Measurements from ENCODE around the gene AGRN. TPM values are rescaled to one million over a fixed set of nuclear protein-coding genes. Genes with fewer than 3 reads are reported as not detected.
"Not testable (repeated sequence)": the region's sequence is repeated elsewhere in the genome, so short reads cannot be mapped to it uniquely, and the experiment has no call there.

The AGRN gene
- total RNA-seq, 1 donor from 2014 or later, result 35.8 TPM

DNA sequence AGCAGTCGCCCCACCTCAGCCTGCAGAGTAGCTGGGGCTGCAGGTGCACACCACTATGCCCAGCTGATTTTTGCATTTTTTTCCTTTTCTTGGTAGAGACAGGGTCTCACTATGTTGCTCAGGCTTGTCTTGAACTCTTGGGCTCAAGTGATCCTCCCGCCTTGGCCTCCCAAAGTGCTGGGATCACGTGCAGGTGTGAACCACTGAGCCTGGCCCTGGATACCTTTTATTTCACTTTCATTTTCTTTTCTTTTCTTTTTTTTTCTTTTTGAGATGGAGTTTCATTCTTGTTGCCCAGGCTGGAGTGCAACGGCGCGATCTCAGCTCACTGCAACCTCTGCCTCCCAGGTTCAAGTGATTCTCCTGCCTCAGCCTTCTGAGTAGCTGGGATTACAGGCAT, 28.6 kb upstream of the AGRN start:
- H3K9me3 Mint-ChIP-seq; H3K4me3 Mint-ChIP-seq; DNase-seq; H3K4me1 Mint-ChIP-seq; H3K36me3 Mint-ChIP-seq (ENCODE audit: low read depth); H3K27ac Mint-ChIP-seq; intact Hi-C loops (cut with micrococcal nuclease): not testable (repeated sequence)
- peaks cover 36% of the 10 kb centered on the region for H3K27me3 Mint-ChIP-seq

DNA sequence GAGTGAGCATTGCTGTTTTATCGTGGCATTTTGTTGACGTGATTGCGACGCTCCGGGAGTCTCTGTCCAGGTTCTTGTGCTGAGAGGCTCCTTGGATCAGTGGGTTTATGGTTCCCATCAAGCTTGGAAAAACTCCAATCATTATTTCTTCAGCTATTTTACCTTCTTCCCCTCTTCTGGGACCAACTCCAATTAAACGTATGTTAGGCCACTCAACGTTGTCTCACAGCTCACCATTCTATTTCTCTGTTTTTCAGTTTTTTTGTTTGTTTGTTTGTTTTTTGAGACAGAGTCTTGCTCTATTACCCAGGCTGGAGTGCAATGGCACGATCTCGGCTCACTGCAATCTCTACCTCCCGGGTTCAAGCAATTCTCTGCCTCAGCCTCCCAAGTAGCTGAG, 28.0 kb upstream of the AGRN start:
- DNase-seq, result no peak
- intact Hi-C loops (cut with micrococcal nuclease), result no loop called here
- Mint-ChIP-seq H3K4me1 (peaks cover 9% of the 10 kb centered on the region), H3K9me3 (peaks cover 6% of the 10 kb centered on the region), H3K36me3 (ENCODE audit: low read depth) (peaks cover 2% of the 10 kb centered on the region), H3K27me3 (peaks cover 33% of the 10 kb centered on the region), H3K27ac (no peak overlapping the region), H3K4me3 (no peak overlapping the region)

DNA sequence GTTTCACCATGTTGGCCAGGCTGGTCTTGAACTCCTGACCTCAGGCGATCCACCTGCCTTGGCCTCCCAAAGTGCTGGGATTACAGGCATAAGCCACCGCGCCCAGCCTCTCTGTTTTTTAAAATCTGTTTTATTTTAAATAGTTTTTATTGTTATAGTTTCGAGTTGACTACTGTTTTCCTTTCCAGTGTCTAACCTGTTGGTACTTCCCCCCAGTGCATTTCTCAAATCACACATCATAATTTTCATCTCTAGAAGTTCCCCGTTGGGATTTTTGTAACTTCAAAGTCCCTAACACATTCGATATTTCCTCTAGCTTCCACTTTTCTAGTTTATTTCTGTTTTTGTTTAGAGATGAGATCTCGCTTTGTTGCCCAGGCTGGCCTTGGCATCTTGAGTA, 27.6 kb upstream of the AGRN start:
- Mint-ChIP-seq H3K27me3 (peaks cover 37% of the 10 kb centered on the region), H3K4me1 (peaks cover 9% of the 10 kb centered on the region), H3K27ac (no peak overlapping the region), H3K36me3 (ENCODE audit: low read depth) (peaks cover 2% of the 10 kb centered on the region), H3K9me3 (peaks cover 6% of the 10 kb centered on the region), H3K4me3 (no peak overlapping the region)
- DNase-seq, result no peak
- intact Hi-C loops (cut with micrococcal nuclease), result no loop called here

DNA sequence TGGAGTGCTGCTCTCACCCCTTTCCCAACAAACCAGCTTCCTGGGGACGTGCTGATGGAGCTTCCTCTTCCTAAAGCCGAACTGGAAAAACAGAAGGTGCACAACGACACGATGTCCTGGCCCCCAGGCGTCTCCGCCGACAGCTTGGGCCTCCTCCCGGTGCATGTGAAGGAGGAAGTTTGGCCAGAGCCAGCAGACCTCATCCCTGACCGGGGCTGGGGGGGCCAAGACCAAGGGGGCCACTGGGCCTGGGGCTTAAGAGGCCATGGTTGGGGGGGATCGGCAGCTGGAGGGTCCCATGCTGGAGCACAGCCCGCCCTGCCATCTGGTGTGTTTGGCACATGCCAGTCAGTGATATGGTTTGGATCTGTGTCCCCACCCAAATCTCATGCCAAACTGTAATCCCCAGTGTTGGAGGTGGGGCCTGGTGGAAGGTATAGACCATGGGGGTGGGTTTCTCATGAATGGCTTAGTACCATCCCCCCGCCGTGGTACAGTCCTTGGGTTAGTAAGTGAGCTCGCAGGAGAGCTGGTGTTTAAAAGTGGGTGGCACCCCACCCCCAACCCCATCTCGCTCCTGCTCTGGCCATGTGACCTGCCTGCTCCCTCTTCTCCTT, 26.4 kb upstream of the AGRN start:
- peaks cover 9% of the 10 kb centered on the region for H3K4me1 Mint-ChIP-seq
- no peak overlapping the region for H3K27ac Mint-ChIP-seq
- intact Hi-C loops (cut with micrococcal nuclease), result no loop called here
- no peak for DNase-seq
- H3K36me3 Mint-ChIP-seq (ENCODE audit: low read depth), result peaks cover 2% of the 10 kb centered on the region
- H3K4me3 Mint-ChIP-seq, result no peak overlapping the region
- peaks cover 34% of the 10 kb centered on the region for H3K27me3 Mint-ChIP-seq
- peaks cover 5% of the 10 kb centered on the region for H3K9me3 Mint-ChIP-seq

DNA sequence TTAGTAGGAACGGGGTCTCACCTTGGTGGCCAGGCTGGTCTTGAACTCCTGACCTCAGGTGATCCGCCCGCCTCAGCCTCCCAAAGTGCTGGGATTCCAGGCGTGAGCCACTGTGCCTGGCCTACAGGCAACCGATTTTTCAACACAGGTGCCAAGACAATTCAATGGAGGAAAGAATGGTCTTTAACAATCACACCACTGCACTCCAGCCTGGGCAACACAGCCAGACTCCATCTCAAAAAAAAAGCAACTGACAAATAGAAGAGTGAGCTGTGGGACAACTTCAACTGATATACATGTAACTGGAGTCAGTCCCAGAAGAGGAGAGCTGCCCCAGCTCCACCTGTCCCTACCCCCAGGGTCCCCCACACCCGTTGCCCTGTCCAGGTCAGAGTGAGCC, 25.4 kb upstream of the AGRN start:
- H3K27ac Mint-ChIP-seq; H3K4me1 Mint-ChIP-seq; H3K36me3 Mint-ChIP-seq (ENCODE audit: low read depth); DNase-seq; H3K4me3 Mint-ChIP-seq; H3K9me3 Mint-ChIP-seq; intact Hi-C loops (cut with micrococcal nuclease): not testable (repeated sequence)
- H3K27me3 Mint-ChIP-seq, result peaks cover 25% of the 10 kb centered on the region

DNA sequence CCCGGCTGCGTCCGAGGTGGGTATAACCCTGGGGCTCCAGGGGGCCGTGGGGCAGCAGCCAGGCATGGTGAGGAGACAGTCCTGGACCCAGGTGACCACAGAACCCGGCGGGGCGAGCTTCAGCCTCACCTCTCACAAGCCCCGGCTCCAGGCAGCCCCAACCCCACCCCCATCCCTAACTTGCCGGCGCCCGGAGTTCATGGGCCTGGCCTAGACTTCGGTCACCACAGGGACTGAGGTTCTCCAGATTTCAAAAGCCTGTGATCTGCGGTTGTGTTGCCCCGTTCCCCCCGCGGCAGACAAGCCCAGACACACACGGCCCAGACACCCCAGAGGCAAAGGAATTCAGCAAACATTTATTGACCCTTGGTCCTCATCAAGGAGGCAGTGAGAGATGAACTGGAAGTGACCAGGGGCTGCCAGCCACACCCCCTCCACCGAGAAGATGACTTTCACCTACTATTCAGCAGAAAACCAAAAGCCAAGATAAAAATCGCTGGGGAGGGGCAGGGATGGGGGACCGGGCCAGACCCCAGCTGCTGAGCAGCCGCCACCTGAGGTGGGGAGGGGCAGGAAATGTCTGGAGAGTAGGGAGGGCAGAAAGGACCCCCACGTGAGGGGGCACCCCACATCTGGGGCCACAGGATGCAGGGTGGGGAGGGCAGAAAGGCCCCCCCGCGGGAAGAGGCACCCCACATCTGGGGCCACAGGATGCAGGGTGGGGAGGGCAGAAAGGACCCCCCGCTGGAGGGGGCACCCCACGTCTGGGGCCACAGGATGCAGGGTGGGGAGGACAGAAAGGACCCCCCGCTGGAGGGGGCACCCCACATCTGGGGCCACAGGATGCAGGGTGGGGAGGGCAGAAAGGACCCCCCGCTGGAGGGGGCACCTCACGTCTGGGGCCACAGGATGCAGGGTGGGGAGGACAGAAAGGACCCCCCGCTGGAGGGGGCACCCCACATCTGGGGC, 24.0 kb upstream of the AGRN start:
- Mint-ChIP-seq H3K36me3 (ENCODE audit: low read depth) (peaks cover 2% of the 10 kb centered on the region), H3K9me3 (peaks cover 2% of the 10 kb centered on the region), H3K4me1 (peaks cover 11% of the 10 kb centered on the region), H3K27me3 (peaks cover 24% of the 10 kb centered on the region), H3K27ac (no peak overlapping the region), H3K4me3 (no peak overlapping the region)
- DNase-seq, result no peak
- intact Hi-C loops (cut with micrococcal nuclease), result no loop called here

DNA sequence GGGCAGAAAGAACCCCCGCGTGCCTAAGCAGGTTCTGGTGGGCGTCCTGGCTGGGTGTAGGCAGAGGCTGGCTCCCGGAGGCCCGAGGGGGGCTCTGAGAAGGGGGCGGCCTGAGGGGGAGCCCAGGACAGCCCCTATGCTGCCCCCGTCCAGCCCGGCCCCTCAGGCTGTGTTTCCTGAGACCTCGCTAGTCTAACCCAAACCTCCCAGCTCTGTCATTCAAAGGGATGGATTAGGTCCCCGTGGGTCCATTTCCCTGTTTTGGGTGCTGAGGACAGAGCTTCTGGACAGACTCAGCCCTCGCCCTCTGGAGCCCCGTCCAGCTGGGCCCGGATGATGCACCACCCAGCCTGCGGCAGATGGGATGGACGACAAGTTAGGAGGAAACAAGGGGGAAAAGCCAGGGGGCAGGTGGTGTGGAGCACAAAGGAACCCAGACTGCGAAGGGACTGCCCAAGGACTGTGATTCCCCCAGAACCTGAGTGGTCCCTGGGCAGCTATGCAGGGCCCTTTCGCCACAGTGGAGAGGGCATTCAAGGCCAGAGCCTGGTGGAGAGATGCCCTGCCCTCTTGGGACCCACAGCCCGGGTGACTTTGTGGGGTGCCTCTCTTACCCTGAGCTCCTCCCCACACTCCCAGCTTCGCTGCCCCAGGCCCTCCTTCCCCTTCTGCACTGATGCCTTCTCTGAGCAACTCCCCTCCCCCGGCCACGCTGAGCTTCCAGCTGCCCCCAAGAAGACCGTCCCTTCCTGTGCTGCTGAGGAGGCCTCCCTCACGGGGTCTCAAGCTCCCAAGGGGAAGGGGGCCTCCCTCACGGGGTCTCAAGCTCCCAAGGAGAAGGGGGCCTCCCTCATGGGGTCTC, 22.8 kb upstream of the AGRN start:
- peaks cover 2% of the 10 kb centered on the region for H3K36me3 Mint-ChIP-seq (ENCODE audit: low read depth)
- H3K4me1 Mint-ChIP-seq, result peaks cover 8% of the 10 kb centered on the region
- intact Hi-C loops (cut with micrococcal nuclease), result no loop called here
- H3K27ac Mint-ChIP-seq, result no peak overlapping the region
- H3K9me3 Mint-ChIP-seq, result no peaks in the 10 kb centered on the region
- H3K27me3 Mint-ChIP-seq, result peaks cover 26% of the 10 kb centered on the region
- DNase-seq, result no peak
- no peak overlapping the region for H3K4me3 Mint-ChIP-seq

DNA sequence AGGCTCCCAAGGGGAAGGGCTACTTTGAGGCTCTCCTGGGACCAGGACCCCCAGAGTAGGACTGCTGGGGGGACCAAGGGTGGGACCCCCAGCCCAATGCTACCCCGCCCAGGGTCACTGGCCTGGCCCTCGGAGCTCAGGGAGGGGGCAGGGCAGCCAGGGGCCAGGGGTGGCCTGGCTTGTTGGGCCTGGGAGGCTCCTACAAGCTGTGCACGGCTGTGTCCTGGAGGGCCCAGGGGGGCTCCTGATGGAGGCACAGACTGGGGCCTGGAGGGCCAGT, 22.3 kb upstream of the AGRN start:
- H3K27me3 Mint-ChIP-seq, result peaks cover 28% of the 10 kb centered on the region
- no peaks in the 10 kb centered on the region for H3K36me3 Mint-ChIP-seq (ENCODE audit: low read depth)
- no peaks in the 10 kb centered on the region for H3K9me3 Mint-ChIP-seq
- no peak overlapping the region for H3K27ac Mint-ChIP-seq
- intact Hi-C loops (cut with micrococcal nuclease), result no loop called here
- peaks cover 6% of the 10 kb centered on the region for H3K4me1 Mint-ChIP-seq
- no peak overlapping the region for H3K4me3 Mint-ChIP-seq
- no peak for DNase-seq

DNA sequence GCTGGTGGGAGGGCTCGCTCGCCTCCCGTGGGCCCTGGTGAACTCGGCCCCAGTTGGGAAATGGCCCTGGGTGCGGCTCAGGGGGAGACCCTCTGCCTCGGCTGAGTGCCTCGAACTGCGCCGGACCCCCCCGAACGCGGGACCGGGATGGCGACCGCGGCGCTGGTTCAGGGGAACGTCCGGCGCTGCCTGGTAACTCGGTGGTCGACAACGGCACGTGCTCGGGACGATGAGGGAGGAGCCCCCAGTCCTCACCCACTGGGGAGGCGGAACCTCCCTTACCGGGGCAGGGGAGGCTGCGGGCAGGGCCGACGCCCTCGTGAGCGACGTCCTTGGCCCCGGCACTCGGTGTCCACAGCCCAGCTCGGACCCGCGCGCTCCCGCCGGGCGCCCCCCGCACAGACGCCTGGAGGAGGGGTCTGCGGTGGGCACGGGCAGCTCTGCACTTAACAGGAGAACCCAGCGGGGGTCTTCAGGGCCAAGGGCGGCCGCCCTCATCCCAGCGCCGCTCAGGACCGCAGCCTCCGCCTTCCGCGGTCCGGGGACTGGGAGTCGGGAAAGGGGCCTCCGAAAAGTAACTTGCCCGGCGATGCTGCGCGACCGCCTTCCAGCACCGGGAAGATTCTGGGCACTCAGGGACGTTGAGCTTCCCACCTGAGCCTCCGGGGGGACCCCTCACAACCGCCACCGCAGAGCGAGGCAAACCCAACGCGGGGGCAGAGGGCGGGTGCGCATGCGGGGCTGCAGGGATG, 21.8 kb upstream of the AGRN start:
- Mint-ChIP-seq H3K27me3 (peaks cover 30% of the 10 kb centered on the region), H3K9me3 (no peaks in the 10 kb centered on the region), H3K36me3 (ENCODE audit: low read depth) (no peaks in the 10 kb centered on the region), H3K27ac (no peak overlapping the region), H3K4me1 (peaks cover 5% of the 10 kb centered on the region), H3K4me3 (no peak overlapping the region)
- intact Hi-C loops (cut with micrococcal nuclease), result no loop called here
- DNase-seq, result no peak

DNA sequence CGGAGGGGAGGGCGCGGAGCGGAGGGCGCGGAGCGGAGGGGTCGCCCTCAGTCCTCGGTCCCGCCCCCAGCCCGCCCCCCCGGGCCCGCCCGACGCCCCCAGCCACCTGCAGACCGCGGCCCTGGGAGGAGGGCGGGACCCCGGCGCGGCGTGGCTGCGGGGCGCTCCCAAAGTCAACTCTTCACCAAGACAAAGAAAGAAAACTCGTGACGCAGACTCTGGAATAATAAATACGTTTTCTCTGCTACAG, 21.2 kb upstream of the AGRN start:
- Mint-ChIP-seq H3K9me3 (no peaks in the 10 kb centered on the region), H3K27me3 (peaks cover 32% of the 10 kb centered on the region), H3K27ac (no peak overlapping the region), H3K36me3 (ENCODE audit: low read depth) (no peaks in the 10 kb centered on the region), H3K4me3 (no peak overlapping the region), H3K4me1 (peaks cover 5% of the 10 kb centered on the region)
- intact Hi-C loops (cut with micrococcal nuclease), result no loop called here
- DNase-seq, result no peak

DNA sequence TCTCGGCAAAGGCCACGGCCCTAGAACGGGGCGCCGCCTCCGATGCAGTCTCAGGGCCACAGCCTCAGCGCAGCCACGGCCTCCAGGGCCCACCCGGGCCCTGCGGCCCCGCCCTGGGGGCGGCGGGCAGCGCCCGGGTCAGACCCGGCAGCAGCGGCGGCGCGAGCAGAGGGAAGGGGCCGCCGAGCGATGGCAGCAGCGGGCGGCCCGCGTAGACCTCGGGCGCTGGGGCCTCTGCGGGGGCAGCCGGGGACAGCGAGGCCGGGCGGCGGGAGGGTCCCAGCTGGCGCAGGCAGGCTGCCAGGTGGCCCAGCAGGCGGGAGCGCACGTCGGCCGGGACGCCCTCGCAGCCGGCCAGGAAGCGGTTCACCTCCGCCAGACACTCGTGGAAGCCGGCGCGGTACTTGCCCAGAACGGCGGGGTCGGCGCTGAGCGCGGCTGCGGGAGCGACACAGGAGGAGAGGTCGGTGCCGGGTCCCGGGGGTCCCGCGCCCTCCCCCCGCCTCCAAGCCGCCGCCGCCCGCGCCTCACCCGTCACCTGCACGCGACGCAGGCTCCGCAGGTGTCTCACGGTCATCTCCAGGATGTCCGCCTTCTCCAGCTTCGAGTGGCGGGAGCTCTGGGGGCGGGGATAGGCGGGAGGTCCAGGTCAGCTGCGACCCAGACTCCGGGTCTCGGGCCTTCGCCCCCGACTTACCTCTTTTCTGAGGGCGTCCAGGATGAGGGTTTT, 20.8 kb upstream of the AGRN start:
- Mint-ChIP-seq H3K4me3 (peak overlapping the region; percentile 37), H3K9me3 (no peaks in the 10 kb centered on the region), H3K27ac (no peak overlapping the region), H3K36me3 (ENCODE audit: low read depth) (no peaks in the 10 kb centered on the region), H3K27me3 (peaks cover 33% of the 10 kb centered on the region), H3K4me1 (peaks cover 5% of the 10 kb centered on the region)
- intact Hi-C loops (cut with micrococcal nuclease), result no loop called here
- DNase-seq, result peak; percentile 77

DNA sequence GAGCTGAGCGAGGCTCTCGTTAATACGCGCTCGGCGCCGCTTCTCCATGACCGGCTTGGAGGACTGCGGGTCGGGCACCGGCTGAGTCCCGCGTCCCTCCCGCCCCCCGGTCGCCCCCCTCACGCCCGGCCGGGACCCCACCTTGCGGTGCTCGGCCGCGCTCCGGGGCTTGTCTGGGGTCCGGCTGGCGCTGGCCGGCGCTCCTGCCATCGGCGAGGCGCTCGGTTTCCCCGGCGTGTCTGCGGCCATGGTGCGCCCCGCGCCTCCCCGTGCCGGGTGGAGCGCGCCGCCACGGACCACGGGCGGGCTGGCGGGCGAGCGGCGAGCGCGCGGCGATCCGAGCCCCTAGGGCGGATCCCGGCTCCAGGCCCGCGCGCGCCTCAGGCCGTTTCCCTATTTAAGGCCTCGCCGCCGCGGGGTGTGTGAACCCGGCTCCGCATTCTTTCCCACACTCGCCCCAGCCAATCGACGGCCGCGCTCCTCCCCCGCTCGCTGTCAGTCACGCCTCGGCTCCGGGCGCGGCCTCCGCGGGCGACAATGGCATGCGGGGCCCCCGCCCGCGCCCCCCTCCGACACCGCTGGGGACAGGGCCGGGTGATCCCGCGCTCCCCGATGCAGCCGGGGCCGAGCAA, 20.1 kb upstream of the AGRN start, which contains the start of gene HES4:
HES4 (minus strand) TSS at position 373 of the 632 bp plus-strand sequence; CDS start at position 249, 124 bp downstream.
- H3K4me3 Mint-ChIP-seq, result peak within 1 kb of the TSS; percentile 66
- H3K4me1 Mint-ChIP-seq, result peaks cover 9% of the 10 kb centered on the region
- no peaks in the 10 kb centered on the region for H3K36me3 Mint-ChIP-seq (ENCODE audit: low read depth)
- H3K27me3 Mint-ChIP-seq, result peaks cover 35% of the 10 kb centered on the region
- H3K27ac Mint-ChIP-seq, result peak within 1 kb of the TSS; percentile 89
- intact Hi-C loops (cut with micrococcal nuclease), result loop anchor here (5.0 kb wide), 1 partner anchor 62 kb away; no protein-coding TSS in a partner anchor
- DNase-seq, result peak; percentile 90
- no peaks in the 10 kb centered on the region for H3K9me3 Mint-ChIP-seq

Measured in activated CD4-positive, alpha-beta T cell treated with anti-CD3 and anti-CD28 coated beads, Interleukin-2, amount 10 ng/mL, durations not matched to agents 24 days and 14 days (primary cell).